ENCODE data around the gene KISS1R.
"Not testable (repeated sequence)": the region's sequence is repeated elsewhere in the genome, so short reads cannot be mapped to it uniquely, and the experiment has no call there.

The KISS1R gene

GRCh38 chr19:882871-883497 is 34.1 kb upstream of the KISS1R start:
- DNase-seq, result no peak

DNA sequence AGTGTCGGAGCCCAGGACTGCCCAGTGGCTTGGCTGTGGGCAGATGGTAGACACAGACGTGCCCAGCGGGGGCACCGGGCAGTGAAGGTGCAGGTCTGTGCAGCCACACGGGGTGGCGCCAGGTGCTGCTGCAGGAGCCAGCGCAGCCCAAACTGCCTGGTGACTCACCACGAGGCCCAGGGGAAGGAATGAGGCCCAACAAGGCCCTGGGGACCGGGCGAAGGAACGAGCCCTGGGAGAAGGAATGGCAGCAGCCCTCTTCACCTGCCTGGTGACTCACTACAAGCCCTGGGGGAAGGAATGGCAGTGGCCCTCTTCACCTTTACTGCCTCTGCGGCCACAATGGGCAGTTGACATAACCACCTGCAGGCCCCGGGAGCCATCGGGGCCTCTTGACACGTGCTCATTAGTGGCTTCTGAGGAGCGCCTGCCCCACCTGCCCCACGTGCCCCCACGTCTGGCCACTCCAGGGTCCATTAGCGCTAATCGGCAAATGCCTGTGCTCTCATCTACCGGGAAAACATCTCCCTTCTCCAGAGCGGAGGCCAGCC is 33.4 kb upstream of the KISS1R start:
- no peak for DNase-seq

DNA sequence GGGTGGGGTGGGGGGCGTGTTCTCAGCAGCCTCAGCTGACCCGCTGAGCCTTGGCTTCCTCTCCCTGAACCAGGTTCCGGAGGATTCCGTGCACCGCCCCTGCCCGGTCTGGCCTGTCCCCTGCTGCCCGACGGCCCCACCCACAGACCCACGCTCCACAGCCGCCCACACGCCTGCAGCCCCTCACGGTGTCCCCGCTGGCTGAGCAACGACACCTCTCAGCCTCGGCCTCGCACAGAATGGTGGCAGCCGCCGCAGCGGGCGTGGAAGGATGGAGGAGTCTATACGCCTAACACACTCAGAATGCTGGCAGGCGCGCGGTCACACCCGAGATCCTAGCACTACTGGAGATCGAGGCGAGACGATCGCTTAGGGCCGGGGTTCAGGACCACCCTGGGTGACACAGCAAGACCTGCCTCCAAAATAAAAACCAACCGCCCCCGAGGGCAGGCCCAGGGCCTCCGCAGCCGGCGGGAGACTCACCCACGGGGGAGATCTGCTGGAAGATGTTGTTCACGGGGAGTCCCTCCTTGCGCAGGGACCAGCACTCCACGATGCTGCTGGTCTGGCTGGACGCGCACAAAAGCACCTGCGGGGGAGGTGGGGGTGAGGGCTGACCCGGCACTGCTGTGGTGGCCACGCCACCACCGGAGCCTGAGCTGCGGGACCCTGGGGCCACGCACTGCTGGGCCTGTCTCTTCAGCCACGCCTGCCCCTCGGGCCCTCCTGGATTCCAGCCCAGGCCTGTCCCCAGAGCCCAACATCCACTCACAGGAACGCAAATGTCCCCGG is 32.5 kb upstream of the KISS1R start:
- DNase-seq, result no peak

DNA sequence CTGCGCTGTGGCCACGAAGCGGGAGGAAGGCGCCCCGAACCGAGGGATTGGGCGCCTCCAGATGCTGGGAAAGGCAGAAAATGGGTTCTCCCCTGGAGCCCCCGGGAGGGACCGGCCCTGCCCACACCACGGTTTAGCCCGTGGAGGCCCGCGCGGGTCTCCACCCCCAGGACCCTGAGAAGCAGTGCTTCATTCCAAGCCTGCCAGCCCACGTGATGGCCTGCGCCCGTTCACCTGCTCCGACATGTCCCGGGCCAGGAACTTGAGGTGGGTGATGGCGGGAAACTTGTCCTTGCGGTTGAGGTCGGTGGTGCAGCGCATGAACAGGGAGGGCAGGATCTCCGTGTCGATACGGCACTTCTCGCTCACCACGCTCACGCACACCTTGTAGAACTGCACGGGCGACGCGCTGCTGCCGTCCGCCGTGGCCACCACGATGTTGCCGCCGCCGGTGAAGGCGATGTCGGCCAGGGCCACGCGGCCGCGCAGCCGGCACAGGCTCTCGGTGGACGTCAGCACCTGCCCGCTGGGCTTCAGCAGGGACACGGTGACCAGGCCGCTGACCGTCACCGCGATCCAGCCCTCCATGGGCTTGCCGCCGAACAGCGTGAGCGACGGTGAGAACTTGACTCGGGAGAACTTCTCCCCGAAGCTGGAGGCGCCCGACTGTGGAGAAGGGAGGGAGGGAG is 31.5 kb upstream of the KISS1R start:
- no peak for DNase-seq

- peak in 3 of 4 experiments; percentile 26 to 44 (median 27) for DNase-seq
Observed at GRCh38 chr19:887072-887471, 30.1 kb upstream of the KISS1R start.

GRCh38 chr19:887599-887998 is 29.5 kb upstream of the KISS1R start:
- no peak for DNase-seq

- DNase-seq, result no peak
Observed at GRCh38 chr19:888581-889385, 28.4 kb upstream of the KISS1R start.

GRCh38 chr19:889662-890295 is 27.4 kb upstream of the KISS1R start:
- no peak for DNase-seq

GRCh38 chr19:890831-891230 is 26.3 kb upstream of the KISS1R start:
- no peak for DNase-seq

DNA sequence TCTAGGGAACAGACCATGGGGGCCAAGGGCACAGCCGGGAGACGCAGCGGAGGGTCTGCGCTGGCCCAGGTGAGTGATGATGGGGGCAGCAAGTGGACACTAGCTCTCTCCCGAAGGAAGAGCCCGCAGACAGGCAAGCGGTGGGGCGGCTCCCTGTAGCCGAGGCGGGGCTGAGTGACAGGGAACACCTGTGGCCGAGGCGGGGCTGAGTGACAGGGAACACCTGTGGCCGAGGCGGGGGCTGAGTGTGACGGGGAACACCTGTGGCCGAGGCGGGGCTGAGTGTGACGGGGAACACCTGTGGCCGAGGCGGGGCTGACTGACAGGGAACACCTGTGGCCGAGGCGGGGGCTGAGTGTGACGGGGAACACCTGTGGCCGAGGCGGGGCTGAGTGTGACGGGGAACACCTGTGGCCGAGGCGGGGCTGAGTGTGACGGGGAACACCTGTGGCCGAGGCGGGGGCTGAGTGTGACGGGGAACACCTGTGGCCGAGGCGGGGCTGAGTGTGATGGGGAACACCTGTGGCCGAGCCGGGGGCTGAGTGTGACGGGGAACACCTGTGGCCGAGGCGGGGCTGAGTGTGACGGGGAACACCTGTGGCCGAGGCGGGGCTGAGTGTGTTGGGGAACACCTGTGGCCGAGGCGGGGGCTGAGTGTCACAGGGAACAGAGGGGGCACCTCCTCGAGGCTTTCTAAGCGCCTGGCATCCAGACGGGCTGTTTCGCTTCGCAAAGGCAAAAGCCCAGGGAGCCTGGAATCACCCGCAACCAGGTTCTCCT is 25.5 kb upstream of the KISS1R start:
- DNase-seq, result not testable (repeated sequence)

DNA sequence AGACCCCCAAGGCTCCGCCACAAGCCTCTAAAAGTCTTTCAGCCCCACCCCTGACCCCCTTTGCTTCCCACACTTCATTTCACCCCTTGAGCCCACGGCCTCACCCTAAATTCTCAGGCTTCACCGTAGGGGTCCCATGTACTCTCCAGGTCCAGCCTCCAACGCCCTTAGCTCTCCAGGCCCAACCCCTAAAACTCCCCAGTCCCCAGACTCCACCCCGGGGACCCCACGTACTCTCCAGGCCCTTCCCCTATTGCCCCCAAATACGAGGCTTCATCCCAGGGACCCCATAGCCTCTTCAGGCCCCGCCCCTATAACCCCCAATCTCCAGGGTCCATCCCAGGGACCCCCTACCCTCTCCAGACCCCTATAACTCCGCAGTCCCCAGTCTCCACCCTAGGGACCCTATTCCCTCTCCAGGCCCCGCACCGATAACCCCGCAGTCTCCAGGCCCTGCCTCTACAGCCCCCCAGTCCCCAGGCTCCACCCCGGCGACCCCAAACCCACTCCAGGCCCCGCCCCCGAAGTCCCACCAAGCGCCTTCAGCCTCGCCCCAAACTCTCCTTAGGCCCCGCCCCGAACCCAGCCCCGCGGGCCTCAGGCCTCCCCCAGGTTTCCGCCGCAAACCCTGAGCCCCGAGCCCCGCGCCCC is 24.8 kb upstream of the KISS1R start:
- DNase-seq, result peak in 3 of 4 experiments; percentile 13 to 38 (median 17)

- DNase-seq, result peak; percentile 96 to 98 (median 97)
Observed at GRCh38 chr19:892894-893689, 24.0 kb upstream of the KISS1R start, which contains the start of the genes MED16 and RNU6-9. MED16 (minus strand) TSS chr19:893187; CDS start chr19:891131, 2,056 bp downstream. RNU6-9 (plus strand) TSS chr19:893484.

DNA sequence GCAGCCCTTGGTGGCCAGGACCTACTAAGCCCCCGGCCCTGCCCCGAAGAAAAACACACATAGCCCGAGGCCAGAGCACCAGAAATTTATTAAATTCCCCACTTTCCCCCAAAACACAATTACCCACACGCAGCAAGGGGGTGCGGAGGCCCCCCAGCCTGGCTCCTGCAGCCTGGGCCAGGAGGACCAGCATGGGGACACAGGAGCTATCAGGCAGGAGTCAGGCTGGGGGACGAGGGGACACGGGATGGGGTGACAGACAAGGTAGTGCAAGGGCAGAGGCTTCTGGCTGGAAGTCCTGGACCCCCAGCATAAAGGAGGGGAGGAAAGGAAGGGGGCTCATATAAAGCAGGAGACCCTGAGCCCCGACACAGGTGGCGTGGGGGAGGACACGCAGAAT is 20.7 kb upstream of the KISS1R start:
- no peak for DNase-seq

DNA sequence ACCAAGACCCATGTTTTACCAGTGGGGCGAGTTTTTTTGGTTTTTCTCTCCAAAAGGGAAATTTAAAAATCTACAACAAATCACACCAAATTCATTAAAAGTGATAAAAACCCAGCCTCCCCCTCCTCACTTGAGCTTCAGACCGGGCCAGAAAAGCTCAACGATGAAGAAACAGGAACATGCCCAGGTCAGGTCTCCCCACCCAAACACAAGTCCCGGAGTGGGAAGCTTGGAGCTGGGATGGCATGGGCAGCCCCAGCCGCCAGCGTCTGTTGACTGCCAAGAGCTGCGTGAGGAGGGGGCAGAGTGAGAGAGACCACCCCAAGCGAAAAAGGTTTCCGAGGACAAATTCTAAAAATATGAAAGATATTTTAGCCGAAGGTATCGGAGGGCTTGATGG is 20.1 kb upstream of the KISS1R start:
- DNase-seq, result no peak

- no peak for DNase-seq
Observed at GRCh38 chr19:897442-898039, 19.6 kb upstream of the KISS1R start.

DNA sequence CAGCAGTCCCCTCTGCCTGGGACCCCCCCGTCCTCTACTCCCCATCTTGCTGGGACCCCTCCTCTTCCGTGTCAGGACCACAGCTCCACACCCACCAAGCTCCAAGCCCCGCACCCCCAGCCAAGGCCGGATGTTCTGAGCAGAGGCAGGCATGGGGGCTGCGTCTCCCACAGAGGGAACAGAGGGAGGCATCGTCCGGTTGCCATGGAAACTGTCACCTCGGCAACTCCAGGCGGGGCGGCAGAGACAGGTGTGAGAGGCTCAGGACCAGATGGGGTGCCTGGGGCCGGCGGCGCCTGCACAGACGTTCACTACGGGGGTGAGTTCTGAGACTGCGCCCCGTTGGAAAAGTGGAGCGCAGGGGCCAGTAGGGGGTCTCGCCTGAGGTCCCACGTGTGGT is 18.5 kb upstream of the KISS1R start:
- no peak for DNase-seq

DNA sequence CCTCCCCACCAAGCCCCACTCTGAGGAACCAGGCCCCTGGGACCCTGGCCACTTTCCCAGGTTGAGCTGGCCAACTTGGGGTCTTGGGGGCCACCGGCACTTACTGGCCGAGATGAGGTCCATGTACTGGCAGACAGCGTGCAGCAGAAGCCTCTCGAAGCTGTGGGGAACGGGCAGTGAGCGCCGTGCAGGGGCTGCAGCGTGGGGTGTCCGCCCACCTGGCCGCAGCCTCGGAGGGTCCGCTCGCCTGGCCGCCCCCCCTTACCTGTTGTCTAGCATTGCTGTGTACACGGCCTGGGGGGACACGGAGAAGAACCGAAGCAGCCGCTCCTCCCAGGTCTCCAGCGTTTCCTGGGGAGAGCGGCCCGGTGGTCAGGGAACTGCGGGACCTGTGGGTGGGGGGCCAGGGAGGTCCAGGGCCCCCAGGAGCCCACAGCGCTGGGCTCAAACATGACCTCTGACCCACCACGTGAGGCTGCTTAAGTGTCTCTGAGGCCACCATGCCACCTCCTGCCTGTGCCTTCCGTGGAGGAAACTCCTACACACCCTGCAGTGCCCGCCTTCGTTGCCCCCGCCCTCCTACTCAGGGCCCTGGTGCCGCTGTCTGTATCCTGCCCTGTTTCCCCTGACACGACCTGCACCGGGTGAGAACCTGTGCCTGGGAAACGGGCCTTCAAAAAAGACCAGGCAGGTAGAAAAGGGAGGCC is 17.6 kb upstream of the KISS1R start:
- no peak for DNase-seq

- no peak for DNase-seq
Observed at GRCh38 chr19:900043-900301, 17.2 kb upstream of the KISS1R start.
